Measurements from ENCODE around the gene MEGF11.

Gene MEGF11

DNA sequence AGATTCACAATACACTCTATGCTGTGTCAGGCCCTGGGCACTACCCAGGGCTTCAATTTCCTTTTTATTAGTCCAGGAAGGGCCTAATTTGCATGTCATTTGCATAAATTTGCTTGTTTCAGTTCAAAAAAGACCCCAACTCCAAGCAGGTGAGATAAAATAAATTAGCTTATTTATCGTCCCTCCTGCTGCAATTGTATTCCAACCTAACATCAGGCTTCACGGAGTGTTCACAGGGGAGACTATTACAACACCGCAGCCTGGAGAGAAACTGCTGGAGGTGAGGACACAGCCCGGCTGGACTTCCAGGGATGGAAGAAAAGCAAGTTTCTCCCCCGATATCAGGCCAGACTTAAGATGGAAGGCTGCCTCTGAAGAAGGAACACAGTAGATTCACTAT is 62.8 kb downstream of the MEGF11 start:
- TF ChIP-seq GATA2 (IDR thresholded peaks at IDR 0.05; ENCODE audit: low read depth, low read length) (no peak), GATA3 (IDR thresholded peaks at IDR 0.05; ENCODE audit: low read depth, low read length) (no peak)

DNA sequence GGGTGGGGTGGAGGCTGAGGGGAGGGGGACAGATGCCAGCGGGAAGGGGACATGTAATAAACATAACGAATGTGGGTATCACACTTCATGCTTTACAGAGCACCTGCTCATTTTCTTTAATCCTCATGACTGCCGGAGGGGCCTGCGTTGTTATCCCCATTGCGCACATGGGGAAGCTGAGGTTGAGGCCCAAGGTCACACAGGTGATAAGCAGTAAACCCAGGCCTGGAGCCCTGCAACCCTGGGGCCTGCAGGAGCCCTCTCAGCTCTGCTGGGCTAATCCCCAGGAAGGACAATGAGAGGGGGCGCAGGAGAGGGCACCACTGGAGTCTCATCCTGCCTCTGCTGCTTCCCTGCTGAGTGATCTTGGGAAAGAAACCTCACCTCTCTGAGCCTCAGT is 64.3 kb downstream of the MEGF11 start:
- TF ChIP-seq GATA2 (IDR thresholded peaks at IDR 0.05; ENCODE audit: low read depth, low read length) (no peak), GATA3 (IDR thresholded peaks at IDR 0.05; ENCODE audit: low read depth, low read length) (no peak)

DNA sequence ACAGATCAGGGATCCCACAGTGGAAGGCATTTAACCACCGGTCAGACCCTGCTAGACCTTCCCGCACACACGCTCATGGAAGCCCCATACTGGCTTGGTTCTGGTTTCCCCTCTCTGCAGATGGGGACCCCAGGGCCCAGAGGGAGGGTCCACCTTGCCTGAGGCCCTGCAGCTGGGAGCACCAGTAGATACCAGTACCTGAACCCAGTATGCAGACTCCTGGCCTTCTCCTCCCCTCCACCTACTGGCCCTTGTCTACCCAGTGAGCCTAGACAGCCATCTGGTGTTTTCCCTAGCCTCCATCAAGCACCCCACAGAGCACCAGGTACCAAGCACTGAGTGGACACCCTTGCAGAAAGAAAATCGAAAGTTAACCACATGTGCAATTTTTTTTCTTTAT is 65.1 kb downstream of the MEGF11 start:
- TF ChIP-seq GATA2 (IDR thresholded peaks at IDR 0.05; ENCODE audit: low read depth, low read length) (no peak), GATA3 (IDR thresholded peaks at IDR 0.05; ENCODE audit: low read depth, low read length) (no peak)

DNA sequence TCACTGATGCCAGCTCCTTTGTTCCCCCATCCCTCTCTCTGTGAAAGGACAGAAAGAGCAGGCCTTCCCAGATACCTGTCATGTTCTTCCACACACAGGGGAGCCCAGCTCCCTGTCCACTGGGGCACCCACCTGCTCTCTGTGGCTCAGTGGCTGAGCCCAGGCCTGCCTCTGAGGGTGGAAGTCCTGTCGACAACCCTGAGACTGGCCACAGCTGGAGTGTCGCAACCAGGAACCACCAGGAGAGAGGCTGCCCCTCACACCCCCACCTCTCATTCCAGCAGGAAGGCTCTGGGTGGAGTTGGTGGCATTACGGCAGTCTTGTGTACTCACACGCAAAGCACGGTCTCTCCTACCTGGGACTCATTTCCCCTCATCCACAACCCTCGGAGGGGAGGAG is 66.3 kb downstream of the MEGF11 start:
- TF ChIP-seq GATA2 (IDR thresholded peaks at IDR 0.05; ENCODE audit: low read depth, low read length) = no peak
- no peak for TF ChIP-seq GATA3 (IDR thresholded peaks at IDR 0.05; ENCODE audit: low read depth, low read length)

DNA sequence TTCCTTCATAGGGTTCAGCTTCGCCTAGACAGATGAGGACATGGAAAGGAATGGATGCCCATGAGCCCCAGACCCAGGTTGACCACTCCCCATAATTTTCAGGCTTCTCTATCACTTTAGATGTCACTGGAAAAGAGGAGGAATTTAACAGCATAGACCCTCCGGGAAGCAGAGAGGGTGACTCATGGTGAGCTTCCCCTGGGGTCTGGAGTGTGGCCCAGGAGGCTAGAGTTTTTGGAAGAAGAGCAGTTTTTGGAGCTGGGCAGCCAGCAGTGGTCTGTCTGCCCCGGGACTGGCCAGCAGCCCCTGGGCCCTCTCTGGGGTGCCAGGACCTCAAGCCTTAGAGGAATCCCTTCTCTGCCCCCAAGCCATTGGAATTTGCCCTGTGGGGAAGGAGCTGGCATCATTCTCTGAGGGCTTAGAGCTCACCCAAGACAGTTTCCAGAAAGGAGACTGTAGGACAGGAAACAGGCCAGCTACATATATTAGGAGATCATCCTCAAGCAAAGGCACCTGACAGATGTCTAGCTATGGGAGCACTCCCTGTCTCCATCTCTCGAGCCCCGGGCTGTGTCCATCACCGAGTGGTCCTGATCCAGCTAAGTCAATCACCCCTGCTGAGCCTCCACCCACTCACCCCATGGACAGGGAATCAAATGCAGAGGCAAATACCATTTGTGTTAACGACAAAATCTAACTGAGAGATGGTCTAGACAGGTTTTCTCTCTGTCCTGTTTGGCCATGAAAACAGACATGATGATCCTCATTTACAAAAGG is 67.3 kb downstream of the MEGF11 start:
- TF ChIP-seq GATA3 (IDR thresholded peaks at IDR 0.05; ENCODE audit: low read depth, low read length) = no peak
- TF ChIP-seq GATA2 (IDR thresholded peaks at IDR 0.05; ENCODE audit: low read depth, low read length) = no peak

DNA sequence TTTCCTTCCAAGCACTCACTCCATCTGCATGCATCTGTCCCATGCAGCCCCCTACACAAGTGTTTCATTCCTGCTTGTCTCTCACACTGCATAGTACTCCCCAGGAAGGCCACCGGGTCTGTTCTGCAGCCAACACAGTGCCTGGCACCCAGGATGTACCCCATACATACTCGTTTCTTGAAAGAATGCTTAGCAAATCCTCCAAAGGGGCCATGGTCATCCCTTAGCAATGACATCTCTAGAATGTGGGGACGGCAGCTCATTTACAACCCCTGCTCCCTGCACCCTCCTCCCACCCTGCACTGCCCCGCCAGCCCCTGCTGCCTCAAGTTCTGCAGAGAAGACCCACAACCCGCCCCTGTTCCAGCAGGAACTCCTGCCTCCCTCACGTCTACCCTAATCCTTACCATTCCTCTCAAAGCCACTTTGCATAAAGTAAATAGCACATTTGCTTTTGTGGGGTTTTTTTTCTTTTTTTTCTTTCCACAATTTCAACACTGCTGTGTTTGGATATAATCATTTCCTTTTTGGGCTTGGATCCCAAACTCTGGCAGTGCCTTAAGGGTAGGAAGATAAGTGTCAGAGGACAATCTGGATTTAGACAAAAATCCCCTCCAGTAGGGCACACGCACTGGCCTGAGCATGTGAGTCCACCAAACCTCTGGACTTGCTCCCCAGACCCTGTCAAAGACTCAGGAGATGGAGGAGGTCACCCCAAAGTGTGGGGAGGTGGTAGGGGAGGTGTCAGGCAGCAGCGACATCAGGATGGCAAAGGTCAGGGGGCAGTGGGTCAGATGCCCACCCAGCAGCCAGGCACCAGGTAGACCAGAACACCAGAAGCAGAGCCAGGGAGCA is 68.4 kb downstream of the MEGF11 start:
- TF ChIP-seq GATA2 (IDR thresholded peaks at IDR 0.05; ENCODE audit: low read depth, low read length) = no peak
- no peak for TF ChIP-seq GATA3 (IDR thresholded peaks at IDR 0.05; ENCODE audit: low read depth, low read length)

DNA sequence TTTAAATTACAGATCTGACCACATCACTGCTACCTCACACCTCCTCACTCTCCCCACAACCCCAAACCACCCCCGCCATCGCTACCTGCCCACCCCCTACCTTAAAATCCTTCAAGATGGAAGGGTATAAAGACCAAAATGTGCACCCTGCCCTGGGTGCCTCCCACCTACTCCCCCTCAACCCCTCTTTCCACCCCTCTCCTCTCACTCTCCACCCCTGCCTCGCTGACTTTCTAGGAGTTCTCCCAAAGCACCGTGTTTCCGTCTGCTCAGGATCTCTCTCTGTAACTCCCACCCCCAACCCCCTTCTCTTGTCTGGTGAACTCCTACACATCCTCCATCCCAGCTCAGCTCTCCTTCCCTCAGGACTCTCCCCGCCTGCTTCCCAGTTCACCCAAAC is 69.1 kb downstream of the MEGF11 start:
- TF ChIP-seq GATA2 (IDR thresholded peaks at IDR 0.05; ENCODE audit: low read depth, low read length) (no peak), GATA3 (IDR thresholded peaks at IDR 0.05; ENCODE audit: low read depth, low read length) (no peak)

DNA sequence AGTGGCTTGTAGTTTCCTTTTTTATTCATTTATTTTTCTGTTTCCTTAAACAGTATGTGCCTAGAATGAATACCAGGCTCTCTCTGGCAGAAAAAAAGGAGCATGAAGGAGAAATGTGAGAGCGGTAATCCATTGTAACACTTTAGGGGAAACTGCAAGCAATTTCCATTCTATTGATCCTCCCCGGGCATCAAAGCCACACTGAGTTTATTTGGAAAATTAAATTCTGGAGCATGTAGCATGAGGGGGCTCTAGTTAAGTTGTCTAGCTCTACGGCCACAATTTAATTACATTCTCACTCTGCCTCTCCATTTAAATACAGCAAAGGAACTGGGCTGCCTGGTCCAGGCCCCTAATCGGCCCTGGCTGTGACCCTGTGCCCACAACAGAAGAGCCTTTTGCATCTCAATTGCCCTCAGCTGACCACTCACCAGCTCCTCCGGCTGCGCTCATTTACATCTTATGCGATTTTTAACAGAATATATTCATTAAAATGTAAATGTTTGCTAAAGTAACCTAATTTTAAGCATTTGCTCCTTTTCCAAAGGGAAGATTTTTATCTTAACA is 72.9 kb downstream of the MEGF11 start:
- TF ChIP-seq GATA3 (IDR thresholded peaks at IDR 0.05; ENCODE audit: low read depth, low read length) (no peak), GATA2 (IDR thresholded peaks at IDR 0.05; ENCODE audit: low read depth, low read length) (no peak)

DNA sequence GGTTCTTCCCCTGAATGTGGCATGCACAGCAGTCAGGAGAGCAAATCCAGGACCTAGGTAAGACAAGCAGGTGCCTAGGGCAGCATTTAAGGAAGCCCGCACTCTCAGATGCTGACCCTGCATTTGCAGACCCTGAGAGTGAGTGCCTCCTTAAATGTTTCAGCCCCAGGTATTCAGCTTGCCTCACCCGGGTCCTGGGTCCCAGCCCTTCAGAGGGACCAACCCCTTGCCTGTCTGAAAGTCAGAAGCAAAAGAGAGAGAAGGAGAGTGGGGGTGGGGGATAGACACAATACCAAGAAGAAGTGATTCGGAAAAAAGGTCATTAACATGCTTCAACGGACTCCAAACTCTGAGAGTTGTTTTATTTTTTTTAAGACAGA is 75.0 kb downstream of the MEGF11 start:
- TF ChIP-seq GATA2 (IDR thresholded peaks at IDR 0.05; ENCODE audit: low read depth, low read length) (no peak), GATA3 (IDR thresholded peaks at IDR 0.05; ENCODE audit: low read depth, low read length) (no peak)

DNA sequence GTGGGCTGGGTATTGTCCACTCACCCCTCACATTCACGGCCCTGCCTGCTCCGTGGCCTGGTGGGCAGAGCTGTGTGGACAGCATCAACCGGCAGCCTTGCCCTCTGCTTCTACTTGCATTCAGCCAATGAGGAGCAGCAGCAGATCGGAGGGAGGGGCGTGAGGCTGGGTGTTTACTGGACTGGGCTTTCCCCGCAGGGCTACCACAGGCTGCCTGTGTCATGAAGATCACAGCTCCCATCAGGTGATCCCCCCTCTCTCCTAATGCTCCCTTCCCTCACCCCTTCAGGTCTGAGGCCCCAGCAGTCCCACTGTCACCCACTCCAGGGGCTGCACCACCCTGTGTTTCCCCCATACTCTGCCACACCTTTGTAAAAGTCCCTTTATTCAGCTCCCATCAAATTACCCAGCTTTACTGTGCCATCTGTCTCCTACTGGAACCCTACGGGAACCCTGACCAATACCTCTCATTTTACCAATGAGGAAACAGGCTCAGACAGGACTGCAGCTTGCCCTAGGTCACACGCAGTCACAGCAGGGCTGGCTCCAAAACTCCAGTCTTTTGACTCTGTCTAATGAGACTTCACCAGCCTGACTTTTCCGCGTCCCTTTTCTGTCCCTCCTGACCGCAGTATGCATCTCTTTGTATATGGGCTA is 81.1 kb downstream of the MEGF11 start:
- no peak for TF ChIP-seq GATA3 (IDR thresholded peaks at IDR 0.05; ENCODE audit: low read depth, low read length)
- TF ChIP-seq GATA2 (IDR thresholded peaks at IDR 0.05; ENCODE audit: low read depth, low read length) = no peak

DNA sequence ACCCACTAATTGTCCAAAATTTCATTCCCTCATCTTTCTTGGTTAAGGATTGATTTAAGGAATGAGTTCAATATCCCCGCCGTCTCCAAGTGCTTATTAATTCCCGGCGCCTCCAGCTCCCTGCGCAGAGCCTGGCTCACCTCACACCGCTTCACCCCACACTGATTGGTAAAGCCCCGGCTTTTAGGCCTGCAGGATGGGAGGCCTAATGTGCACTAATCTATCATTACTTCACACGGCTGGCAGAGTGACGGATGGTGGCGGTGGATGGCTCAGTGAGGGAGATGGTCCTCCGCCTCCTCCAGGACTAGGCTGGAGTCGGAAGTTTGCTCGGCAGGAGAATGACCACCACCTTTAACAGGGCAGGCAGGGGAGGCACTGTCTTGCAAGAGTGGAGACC is 81.7 kb downstream of the MEGF11 start:
- no peak for TF ChIP-seq GATA2 (IDR thresholded peaks at IDR 0.05; ENCODE audit: low read depth, low read length)
- TF ChIP-seq GATA3 (IDR thresholded peaks at IDR 0.05; ENCODE audit: low read depth, low read length) = no peak

DNA sequence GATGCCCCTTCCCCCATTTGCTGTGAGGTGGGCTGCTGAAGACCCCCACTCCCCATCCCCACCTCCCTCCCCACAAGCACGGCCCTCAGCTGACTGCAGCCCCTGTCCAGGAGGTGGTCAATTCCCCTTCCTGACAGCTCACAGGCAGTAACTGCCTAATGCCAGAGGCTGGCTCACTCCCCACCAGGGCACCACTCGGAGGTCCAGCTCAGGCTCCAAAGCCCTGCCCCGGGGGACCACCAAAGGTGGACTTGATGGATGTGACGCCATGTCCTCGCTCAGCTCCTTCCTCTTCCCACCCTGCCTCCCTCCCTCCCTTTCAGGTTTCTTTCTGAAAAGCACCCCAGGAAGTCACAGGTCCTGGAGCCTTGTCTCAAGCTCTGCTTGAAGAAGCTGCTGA is 82.8 kb downstream of the MEGF11 start:
- no peak for TF ChIP-seq GATA3 (IDR thresholded peaks at IDR 0.05; ENCODE audit: low read depth, low read length)
- no peak for TF ChIP-seq GATA2 (IDR thresholded peaks at IDR 0.05; ENCODE audit: low read depth, low read length)

DNA sequence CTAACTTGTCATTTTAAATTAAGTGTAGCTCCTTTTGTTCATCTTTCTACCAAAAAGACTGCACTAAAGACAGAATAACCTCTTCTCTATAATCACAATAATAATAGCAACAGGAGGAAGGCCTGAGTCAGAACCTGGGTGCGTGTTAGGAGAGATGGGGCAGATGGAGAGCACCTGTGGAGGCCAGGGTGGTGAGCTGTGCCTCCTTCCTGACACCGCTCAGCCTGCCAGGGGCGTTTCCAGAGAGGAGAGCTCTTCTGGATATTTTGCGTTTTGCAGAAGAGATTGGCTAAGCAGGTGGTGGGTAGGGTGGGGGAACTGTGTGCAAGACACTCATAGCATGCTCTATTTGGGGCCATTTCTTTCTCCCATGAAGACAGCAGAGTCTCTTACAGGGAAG is 83.5 kb downstream of the MEGF11 start:
- TF ChIP-seq GATA3 (IDR thresholded peaks at IDR 0.05; ENCODE audit: low read depth, low read length) (no peak), GATA2 (IDR thresholded peaks at IDR 0.05; ENCODE audit: low read depth, low read length) (no peak)

DNA sequence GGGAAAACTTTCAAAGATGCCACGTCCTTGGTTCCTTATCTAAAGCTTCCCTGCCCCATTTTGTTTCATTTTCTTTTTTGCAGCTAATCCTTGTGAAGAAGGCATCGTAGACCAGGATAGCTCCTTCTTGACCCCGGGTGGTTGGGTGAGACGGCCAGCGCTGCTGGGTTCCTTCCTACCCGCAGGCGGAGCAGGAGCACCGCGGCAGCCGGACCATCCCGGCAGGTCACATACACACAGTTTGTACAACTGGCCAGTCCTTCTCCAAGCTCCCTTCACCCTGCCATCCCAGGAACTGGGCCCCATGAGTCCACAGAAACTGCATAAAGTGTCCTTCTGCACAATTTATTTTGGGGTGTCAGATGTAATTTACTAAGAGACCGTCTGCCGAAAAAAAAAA is 83.9 kb downstream of the MEGF11 start:
- TF ChIP-seq GATA2 (IDR thresholded peaks at IDR 0.05; ENCODE audit: low read depth, low read length) = no peak
- TF ChIP-seq GATA3 (IDR thresholded peaks at IDR 0.05; ENCODE audit: low read depth, low read length) = no peak
